Activated CD4-positive, CD25-positive, alpha-beta regulatory T cell treated with anti-CD3 and anti-CD28 coated beads, Interleukin-2, amount 50 U/mL, for 16 hours (primary cell): ENCODE results near the gene TNIP2.

ENCODE experiments used
- DNase-seq: peaks from one replicate; pipeline ENCODE4 v3.0.0-alpha.2; 2020; ENCODE audit warnings: low read depth, low spot score

TNIP2 gene

DNA sequence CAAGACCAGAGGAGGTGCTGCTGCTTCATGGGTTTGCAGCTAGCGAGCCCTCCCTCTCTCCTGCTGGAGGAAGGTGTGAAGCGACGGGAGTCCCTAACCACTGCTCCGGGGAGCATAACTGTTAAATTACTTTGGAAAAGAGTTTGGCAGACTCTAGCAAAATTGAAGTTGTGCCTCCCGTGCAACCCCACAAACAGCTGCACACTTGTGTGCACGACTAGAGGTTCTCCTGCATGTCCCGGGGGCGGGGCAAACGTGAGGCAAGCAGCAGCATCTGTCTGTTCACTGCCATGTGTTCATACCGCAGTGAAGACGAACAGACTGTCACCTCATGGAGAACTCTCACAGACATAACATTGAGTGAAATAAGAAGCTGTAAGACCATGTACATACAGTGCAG is 34.5 kb downstream of the TNIP2 start:
- DNase-seq, result no peak

DNA sequence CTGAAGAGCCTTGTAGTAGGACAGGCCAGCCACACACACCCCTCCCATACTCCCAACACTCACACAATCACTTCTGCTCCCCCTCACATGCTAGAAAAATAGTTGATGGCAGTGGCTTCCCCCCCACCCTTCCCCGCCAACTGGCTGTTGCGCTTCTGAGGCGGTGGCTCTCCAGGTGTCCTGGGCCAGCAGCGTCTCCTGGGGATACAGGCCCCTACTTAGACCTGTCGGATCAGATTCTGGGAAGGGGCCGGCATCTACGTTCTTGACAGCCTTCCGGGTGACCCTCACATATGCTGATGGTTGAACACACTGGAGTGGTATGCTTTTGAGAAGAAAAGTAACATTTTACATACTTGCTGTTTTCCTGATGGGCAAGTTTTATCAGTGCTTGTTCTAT is 39.9 kb downstream of the TNIP2 start:
- no peak for DNase-seq

- DNase-seq, result no peak
Measured at GRCh38 chr4:2715426-2715825, 40.7 kb downstream of the TNIP2 start.

- DNase-seq, result no peak
Measured at GRCh38 chr4:2714918-2715317, 41.2 kb downstream of the TNIP2 start.

- DNase-seq, result no peak
Measured at GRCh38 chr4:2714061-2714770, 41.9 kb downstream of the TNIP2 start.

- no peak for DNase-seq
Measured at GRCh38 chr4:2713337-2713736, 42.8 kb downstream of the TNIP2 start.

GRCh38 chr4:2712261-2712842 is 43.8 kb downstream of the TNIP2 start:
- no peak for DNase-seq

GRCh38 chr4:2702770-2703169 is 53.4 kb downstream of the TNIP2 start:
- no peak for DNase-seq

- no peak for DNase-seq
Measured at GRCh38 chr4:2702361-2702760, 53.8 kb downstream of the TNIP2 start.

DNA sequence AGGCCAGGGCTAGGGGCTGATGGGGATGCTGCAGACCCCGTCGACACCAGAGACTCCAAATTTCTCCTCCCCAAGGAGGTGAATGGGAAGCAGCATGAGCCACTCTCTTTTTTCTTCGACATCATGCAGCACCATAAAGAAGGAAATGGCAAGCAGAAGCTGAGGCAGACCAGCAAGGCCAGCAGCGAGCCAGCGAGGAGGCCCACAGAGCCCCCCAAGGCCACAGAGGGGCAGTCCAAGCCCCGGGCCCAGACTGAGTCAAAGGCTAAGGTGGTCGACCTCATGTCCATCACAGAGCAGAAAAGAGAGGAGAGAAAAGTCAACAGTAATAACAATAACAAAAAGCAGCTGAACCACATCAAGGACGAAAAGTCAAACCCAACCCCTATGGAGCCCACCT is 56.1 kb downstream of the TNIP2 start:
- no peak for DNase-seq

DNA sequence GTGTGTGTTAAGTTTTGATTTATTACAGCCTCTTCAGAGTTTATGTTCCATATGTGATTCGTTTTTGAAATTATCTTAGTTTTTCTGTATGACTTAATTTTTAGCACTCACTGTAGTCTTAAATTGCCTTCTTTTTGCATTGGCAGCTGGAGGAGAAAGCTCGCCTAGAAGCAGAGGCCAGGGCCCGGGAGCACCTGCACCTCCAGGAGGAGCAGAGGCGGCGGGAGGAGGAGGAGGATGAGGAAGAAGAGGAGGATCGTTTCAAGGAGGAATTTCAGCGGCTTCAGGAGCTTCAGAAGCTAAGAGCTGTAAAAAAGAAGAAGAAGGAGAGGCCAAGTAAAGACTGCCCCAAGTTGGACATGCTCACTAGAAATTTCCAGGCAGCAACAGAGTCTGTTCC is 56.6 kb downstream of the TNIP2 start:
- no peak for DNase-seq

DNA sequence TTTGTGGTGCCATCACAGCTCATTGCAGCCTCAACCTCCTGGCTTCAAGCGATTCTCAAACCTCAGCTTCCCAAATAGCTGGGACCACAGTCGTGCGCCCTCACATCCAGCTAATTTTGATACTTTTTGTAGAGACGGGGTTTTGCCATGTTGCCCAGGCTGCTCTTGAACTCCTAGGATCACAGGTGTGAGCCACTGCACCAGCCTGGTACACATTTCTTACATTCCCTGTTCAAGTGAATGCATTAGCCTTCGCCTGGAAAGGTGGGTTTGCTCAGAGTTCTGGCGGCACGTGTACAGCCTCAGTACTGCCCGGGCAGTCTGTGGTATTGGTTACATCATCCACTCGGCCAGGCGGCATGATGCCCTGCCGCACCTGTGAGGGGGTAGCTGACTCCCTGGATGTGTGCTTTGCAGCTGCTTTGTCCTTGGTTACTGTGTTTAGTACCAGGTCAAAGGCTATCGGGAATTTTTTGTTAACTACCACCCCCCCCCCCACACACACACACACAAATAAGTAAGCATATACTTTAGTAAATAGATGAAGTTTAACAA is 57.1 kb downstream of the TNIP2 start:
- DNase-seq, result no peak

GRCh38 chr4:2698504-2698903 is 57.6 kb downstream of the TNIP2 start:
- no peak for DNase-seq

DNA sequence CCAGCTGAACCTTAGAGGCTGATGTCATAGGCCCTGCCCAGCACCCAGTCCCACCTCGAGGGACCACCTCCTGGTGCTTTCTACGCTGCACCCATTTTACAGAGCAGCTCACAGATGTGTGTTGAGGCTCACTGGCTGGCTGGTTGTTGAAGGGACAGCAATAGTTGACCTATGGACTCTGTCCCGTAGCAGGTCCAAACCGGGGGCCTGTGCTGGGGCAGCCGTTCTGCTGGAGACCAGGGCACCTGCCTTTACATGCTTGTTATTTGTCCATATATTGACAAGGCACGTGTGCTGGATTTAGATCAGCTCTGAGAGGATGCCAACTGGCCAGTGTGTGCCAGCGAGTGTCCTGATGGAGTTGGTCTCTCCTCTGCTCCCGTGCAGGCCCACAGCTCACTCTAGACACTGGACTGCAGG is 58.1 kb downstream of the TNIP2 start:
- DNase-seq, result no peak

- no peak for DNase-seq
Measured at GRCh38 chr4:2696423-2696822, 59.7 kb downstream of the TNIP2 start.

DNA sequence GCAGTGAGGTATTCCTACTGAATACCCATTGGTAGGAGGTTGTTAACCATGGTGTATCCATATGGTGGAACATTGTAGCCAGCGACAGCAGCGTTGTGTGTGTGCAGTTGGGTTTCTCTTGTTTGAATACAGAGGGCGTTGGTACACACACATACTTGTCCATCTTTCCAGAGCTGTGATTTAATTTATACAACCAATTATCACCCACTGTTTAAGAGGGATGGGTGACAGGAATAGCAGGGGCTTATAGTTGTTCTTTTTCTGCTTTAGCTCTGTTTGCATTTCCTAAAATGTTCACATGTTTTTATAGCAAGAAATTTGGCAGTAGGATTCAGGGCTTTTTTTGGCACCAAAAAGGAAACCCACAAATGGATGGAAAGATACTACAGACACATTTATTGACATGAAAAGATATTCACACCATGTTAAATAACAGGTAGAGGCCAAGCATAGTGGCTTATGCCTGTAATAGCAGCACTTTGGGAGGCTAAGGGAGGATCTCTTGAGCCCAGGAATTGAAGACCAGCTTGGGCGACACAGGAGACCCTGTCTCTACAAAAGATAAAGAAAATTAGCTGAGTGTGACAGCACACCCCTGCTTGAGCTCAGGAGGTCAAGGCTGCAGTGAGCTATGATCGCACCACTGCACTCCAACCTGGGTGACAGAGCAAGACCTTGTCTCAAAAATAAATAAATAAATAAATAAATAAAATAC is 60.6 kb downstream of the TNIP2 start:
- DNase-seq, result no peak

DNA sequence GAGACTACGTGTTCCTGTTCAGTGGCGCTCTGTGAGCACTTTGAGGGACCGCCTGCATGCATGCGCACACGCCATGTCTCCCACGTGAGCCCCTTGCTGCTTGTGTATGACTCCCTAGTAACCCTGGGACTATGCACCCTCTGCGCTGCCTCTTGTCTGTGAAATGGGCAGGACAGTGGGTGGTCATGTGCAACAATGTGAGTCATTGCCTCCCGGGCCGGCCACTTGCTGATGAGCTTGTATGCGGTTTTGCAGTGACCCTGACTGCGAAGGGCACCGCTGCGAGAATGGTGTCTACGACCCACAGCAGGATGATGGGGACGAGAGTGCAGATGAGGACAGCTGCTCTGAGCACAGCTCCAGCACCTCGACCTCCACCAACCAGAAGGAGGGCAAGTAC is 61.4 kb downstream of the TNIP2 start:
- DNase-seq, result no peak

GRCh38 chr4:2691952-2692435 is 64.1 kb downstream of the TNIP2 start:
- DNase-seq, result no peak
